Muscle of leg (tissue), 11 donors: ENCODE results near the gene KLF6. TPM values are rescaled to one million over a fixed set of nuclear protein-coding genes. Genes with fewer than 3 reads are reported as not detected.
A peak's percentile ranks its signal among the peaks of the same experiment; 100 is the strongest.

Experiments used
- DNase-seq: peaks from one replicate; pipeline ENCODE4 v3.0.0; 2013
- H3K27ac ChIP-seq: one replicate; pipeline ENCODE4 v1.5.1; 2013; ENCODE audit warnings: mild to moderate bottlenecking, low read length, control low read depth
- H3K27me3 ChIP-seq: one replicate; pipeline ENCODE4 v1.6.1; 2013; ENCODE audit warnings: low read length; ENCODE audit not compliant: control insufficient read depth, insufficient read depth
- H3K36me3 ChIP-seq: one replicate; pipeline ENCODE4 v1.6.1; 2013; ENCODE audit warnings: low read length; ENCODE audit not compliant: control insufficient read depth, insufficient read depth
- H3K4me1 ChIP-seq: one replicate; pipeline ENCODE4 v1.6.1; 2013; ENCODE audit warnings: low read length; ENCODE audit not compliant: control insufficient read depth, insufficient read depth
- H3K4me3 ChIP-seq: one replicate; pipeline ENCODE4 v1.5.1; 2013; ENCODE audit warnings: low read length, control low read depth
- H3K9me3 ChIP-seq: replicated peaks from 2 replicates; pipeline ENCODE4 v1.6.1; 2013; ENCODE audit warnings: low read depth, low read length; ENCODE audit not compliant: control insufficient read depth
- WGBS: methylation state at CpG from one replicate; pipeline ENCODE4 v1.1.5; 2013; ENCODE audit warnings: missing lambda C conversion rate; ENCODE audit not compliant: insufficient coverage; 5-methylcytosine and 5-hydroxymethylcytosine counted together
- polyA plus RNA-seq, 8 donors: library from polyadenylated mRNA; unstranded; fragments of 120-200 nt; gene quantifications; one replicate each; pipeline versions ENCODE4 v1.2.1 to v1.2.3, GENCODE V29; 2013; ENCODE audit warnings: inconsistent platforms in 1 of 8, low replicate concordance in 1 of 8; ENCODE audit not compliant: insufficient read length in 8 of 8, insufficient read depth in 1 of 8
- total RNA-seq: library from RNA; stranded (reverse); fragments of 120-200 nt; gene quantifications from one replicate; pipeline ENCODE4 v1.2.4, GENCODE V29; 2013

The KLF6 gene
- total and polyA plus RNA-seq, 9 donors: 40.7 to 139 (median 85.4) TPM

- H3K9me3 ChIP-seq: no peaks in the 10 kb centered on the region
- no peak for DNase-seq
- H3K4me3 ChIP-seq: no peak overlapping the region
- no peak overlapping the region for H3K27ac ChIP-seq
- 93% methylated on average over 5 of the region's 6 CpGs for WGBS
- no peaks in the 10 kb centered on the region for H3K36me3 ChIP-seq
- H3K27me3 ChIP-seq: no peaks in the 10 kb centered on the region
- peaks cover 8% of the 10 kb centered on the region for H3K4me1 ChIP-seq
Observed at GRCh38 chr10:3758491-3758970, 26.5 kb downstream of the KLF6 start.

DNA sequence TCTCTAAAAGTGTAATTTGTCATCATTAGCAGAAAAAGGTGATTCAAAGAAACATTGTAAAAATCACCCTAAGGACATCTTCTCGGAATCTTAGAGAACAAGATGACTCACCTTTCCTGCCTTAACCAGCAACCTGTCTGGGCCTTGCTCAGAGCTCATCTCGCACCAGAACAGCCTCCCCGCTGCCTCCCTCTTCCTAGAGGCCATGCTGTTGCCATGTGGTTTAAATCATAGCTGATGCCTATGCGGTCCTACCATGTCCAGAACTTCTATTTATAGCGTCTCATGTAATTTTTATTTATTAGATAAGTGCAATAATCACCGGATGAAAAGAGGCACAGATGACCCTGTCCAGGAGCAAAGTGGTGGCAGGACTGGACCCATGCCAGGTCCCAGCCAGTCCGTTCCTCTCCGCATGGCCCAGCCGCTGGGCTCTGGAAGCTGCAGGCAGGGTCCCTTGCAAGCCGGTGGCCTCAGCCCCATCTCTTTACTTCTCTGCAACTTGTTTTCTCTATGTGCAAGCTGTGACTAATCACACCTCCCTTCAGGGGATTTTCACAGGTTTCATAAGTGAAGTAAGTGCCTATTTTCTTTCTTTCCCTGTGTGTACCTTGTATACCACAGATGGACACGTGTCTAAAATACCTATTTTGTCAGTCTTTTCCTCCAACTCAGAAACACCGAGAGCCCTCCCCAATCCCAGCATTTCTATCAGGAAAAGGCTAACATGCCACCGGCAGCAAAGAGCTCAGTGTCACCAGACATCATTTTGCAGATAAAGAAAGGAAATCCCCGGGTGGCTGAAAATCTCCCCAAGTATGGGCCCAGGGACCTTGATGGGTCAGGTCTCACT lies 27.1 kb downstream of the KLF6 start:
- H3K36me3 ChIP-seq: no peaks in the 10 kb centered on the region
- H3K4me3 ChIP-seq: no peak overlapping the region
- no peak for DNase-seq

DNA sequence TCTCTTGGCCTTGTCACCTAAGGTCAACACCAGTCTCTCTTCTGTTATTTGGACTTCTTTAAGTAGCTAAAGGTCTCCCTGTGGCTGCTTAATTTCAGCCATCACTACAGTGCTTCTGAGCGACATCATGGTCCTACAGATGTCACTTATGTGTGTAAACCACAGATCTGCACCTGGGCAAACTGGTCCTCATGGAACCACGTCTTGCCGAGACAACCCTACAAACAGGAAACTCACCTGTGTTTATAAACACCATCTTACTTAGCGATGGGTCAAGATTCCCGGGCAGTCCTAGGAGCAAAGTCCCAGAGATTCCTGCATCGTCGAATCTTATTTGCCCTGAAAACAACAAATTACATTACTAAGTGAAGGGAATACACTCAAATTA lies 27.8 kb downstream of the KLF6 start:
- WGBS: 100% methylated on average over 1 of the region's 7 CpGs
- no peaks in the 10 kb centered on the region for H3K36me3 ChIP-seq
- no peak overlapping the region for H3K4me3 ChIP-seq
- H3K9me3 ChIP-seq: no peaks in the 10 kb centered on the region
- no peak for DNase-seq
- H3K27me3 ChIP-seq: no peaks in the 10 kb centered on the region
- H3K4me1 ChIP-seq: peaks cover 8% of the 10 kb centered on the region
- H3K27ac ChIP-seq: no peak overlapping the region

More for the DNA sequence above, 27.1 kb downstream of the KLF6 start:
- Histone ChIP-seq H3K27me3 (no peaks in the 10 kb centered on the region), H3K27ac (no peak overlapping the region), H3K9me3 (no peaks in the 10 kb centered on the region), H3K4me1 (peaks cover 8% of the 10 kb centered on the region)
- 82% methylated on average over 5 of the region's 14 CpGs for WGBS

DNA sequence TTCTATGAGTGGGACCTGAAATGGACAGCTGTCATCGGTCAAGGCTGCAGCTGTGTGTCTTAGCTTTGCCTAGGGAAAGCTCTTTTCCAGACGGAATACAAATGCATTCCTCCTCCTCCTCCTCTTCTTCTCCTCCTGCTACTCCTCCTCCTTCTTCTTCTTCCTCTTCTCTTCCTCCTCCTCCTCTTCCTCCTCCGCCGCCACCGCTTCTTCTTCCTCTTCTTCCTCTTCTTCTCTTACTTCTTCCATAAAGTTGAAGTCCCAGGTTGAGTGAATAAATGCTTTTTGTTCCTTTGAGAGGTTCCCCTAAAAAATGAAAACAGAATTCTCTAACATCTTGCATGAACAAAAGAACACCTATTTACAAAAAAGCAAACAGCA lies 28.7 kb downstream of the KLF6 start:
- DNase-seq: no peak
- H3K4me1 ChIP-seq: peaks cover 8% of the 10 kb centered on the region
- H3K4me3 ChIP-seq: no peak overlapping the region
- no peaks in the 10 kb centered on the region for H3K36me3 ChIP-seq
- no peaks in the 10 kb centered on the region for H3K9me3 ChIP-seq
- no peaks in the 10 kb centered on the region for H3K27me3 ChIP-seq
- no peak overlapping the region for H3K27ac ChIP-seq
- WGBS: 56% methylated on average over 2 of the region's 5 CpGs

DNA sequence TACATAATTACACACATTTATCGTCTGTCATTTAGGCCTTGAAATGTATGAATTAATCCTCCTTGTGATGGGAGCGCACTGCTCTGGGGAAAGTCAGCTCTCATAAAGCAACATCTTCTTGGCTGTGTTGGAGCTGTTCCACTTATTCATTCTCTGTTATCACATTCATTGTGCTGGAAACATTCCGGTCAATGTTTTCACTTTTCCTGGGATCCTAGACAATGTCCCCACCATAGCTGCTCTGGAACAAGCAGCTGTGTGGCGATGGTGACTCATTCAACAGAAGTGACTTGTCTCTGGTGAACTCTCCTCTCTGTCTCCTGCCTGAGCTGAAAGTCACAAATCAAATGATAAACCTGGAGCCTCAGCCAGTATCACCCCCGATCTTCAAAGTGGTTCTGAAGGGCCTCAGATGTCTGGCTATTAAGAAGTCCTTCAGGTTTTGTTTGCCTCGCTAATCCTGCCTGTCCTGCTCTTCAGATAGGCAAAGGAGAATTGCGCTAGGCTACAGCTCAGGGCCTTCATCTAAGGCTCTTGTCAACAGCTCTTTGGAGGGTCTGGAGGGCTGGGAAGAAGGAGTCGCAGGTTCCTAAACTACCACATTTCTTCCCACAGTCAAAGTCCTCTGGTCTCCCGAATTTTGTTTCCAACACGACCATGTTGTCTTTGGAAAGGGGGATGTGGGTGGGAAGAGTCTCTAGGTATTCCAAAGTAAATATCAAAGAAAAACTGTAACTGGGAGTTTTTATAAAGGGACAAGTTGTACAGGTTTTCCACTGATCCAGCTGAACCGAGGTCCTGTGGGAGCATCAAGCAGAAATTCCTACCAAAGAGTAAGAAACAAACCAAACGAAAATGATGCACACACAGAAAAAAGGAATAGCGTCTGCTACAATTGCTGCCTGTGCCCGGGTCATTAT lies 29.3 kb downstream of the KLF6 start:
- WGBS: 55% methylated on average over 5 of the region's 14 CpGs
- H3K9me3 ChIP-seq: no peaks in the 10 kb centered on the region
- peaks cover 12% of the 10 kb centered on the region for H3K4me1 ChIP-seq
- no peaks in the 10 kb centered on the region for H3K36me3 ChIP-seq
- peak; percentile 38 for DNase-seq
- H3K4me3 ChIP-seq: no peak overlapping the region
- no peaks in the 10 kb centered on the region for H3K27me3 ChIP-seq
- H3K27ac ChIP-seq: no peak overlapping the region

DNA sequence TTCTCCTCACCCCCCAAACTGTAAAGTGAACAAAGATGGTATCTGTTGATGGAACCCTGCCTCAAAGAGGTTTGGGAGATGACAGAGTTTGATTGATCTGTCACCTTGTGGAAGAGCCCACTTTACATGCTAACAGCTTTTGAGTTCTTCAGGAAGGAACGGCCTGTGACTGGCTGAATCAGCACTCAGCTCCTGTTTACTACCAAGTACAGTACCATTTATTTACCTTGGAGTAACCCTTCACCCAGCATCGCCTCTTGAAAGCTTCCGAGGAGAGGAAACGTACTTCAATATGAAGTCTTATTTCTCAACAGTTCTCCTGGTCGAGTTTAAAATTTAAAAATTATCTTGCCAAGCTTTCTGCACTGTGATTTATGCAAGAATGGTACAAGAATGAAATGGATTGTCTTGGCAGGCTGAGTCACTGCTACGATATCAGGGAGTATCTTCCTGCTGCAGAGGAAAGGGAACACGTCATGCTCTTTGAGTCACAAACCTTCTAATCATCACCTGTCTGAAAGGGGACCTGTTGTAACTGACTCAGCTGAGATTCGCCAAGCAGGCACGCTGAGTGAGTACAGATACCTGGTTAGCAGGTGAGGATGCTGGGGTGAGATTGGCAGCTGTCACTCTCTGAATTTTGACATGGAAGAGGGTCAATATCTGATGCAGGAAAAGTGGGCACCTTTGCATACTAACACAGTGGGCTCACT lies 30.1 kb downstream of the KLF6 start:
- Histone ChIP-seq H3K36me3 (no peaks in the 10 kb centered on the region), H3K4me1 (peaks cover 17% of the 10 kb centered on the region), H3K27ac (no peak overlapping the region), H3K4me3 (no peak overlapping the region), H3K9me3 (no peaks in the 10 kb centered on the region), H3K27me3 (no peaks in the 10 kb centered on the region)
- no peak for DNase-seq
- WGBS: 78% methylated on average over 1 of the region's 9 CpGs

- Histone ChIP-seq H3K27me3 (no peaks in the 10 kb centered on the region), H3K9me3 (no peaks in the 10 kb centered on the region), H3K4me1 (peaks cover 32% of the 10 kb centered on the region), H3K4me3 (no peak overlapping the region), H3K36me3 (no peaks in the 10 kb centered on the region), H3K27ac (no peak overlapping the region)
- DNase-seq: no peak
- 80% methylated on average over 2 of the region's 8 CpGs for WGBS
Observed at GRCh38 chr10:3750854-3751253, 34.2 kb downstream of the KLF6 start.

DNA sequence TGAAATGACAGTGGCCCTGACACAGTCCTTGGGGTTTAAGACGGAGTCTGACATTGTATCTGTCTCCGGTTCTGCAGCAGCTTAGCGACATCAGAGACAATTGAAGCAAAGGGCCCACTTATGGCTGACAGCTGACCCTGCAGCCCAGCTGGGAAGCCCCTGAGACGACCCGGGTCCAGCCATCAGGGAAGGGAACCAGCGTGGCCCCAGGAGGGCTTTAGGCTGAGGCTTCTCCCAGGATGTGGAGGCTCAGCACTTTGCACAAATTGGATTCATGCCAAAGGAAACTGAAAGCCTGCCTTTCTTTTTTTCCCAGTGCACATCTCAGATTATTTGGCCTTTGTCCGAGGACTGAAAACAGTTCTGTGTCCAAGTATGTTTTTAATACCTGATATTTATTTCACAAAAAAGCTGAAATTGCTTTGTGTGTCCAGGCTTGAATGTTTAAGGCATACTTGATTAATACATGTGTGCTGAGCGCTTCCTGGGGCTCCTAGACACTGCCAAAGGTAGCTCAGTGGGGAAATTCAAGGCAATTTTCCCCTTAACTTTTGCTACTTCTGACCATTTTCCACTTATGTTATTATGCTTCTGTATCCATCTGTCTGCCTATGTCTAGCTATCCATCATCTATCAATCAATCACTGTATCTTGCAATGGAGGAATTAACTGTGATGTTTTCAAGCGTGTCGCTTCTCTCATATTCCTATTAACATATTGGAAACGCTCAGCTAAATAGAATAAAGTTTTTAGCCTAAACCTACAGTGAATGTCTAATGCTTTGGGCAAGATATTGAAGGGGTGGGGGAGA lies 34.8 kb downstream of the KLF6 start:
- WGBS: 25% methylated on average over 7 of the region's 11 CpGs
- no peaks in the 10 kb centered on the region for H3K36me3 ChIP-seq
- peak; percentile 84 for DNase-seq
- no peaks in the 10 kb centered on the region for H3K9me3 ChIP-seq
- H3K4me1 ChIP-seq: peaks cover 27% of the 10 kb centered on the region
- H3K27ac ChIP-seq: peak overlapping the region; percentile 81
- H3K4me3 ChIP-seq: no peak overlapping the region
- H3K27me3 ChIP-seq: no peaks in the 10 kb centered on the region

DNA sequence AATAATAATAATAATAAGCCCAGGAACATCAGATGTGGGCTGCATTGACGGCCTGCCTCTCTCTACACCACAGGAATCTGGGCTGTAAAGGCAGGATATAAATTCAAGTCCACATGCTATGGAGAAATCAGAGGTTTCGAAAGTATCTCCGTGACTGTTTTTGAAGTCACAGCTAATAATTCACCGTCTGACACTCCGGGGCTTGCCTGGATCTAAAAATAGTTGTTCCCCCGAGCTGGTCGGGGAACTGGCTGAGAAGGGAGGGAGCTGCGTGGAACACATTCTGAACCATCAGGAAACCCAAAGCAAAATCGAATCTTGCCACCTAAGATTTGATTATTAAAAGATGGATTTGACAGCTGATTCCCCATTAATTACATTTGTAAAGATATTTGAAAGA lies 35.4 kb downstream of the KLF6 start:
- Histone ChIP-seq H3K27ac (peak overlapping the region; percentile 81), H3K36me3 (no peaks in the 10 kb centered on the region), H3K9me3 (no peaks in the 10 kb centered on the region), H3K27me3 (no peaks in the 10 kb centered on the region), H3K4me1 (peaks cover 27% of the 10 kb centered on the region), H3K4me3 (no peak overlapping the region)
- WGBS: 0% methylated on average over 4 of the region's 9 CpGs
- peak; percentile 81 for DNase-seq
